ENCODE results near the gene VWA8.
"Not testable (repeated sequence)": the region's sequence is repeated elsewhere in the genome, so short reads cannot be mapped to it uniquely, and the experiment has no call there.

VWA8 gene

DNA sequence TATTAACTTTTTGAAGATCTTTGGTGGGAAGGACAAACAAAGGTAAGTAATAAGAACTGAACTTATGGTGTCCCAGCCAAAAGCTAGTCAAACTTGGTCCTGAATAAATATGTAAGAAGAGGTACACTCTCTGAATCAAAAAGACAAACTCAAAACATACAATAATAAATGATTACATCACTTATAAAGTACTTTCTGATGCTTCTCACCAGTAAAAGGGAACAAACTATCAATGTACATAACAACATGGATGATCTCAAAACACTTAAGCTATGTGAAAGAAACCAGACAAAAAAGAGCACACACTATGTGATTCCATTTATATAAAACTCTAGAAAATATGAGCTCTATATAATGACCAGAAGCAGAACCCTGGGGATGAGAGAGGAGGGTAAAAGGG lies 138.3 kb downstream of the VWA8 start:
- DNase-seq (ENCODE audit: low spot score in 2 of 2) (no peak), ATAC-seq (no peak)
- H3K4me3 Mint-ChIP-seq, result no peak overlapping the region
- no peaks in the 10 kb centered on the region for H3K9me3 Mint-ChIP-seq
- no peaks in the 10 kb centered on the region for H3K4me1 Mint-ChIP-seq
- no peak overlapping the region for H3K27ac Mint-ChIP-seq
- peaks cover 12% of the 10 kb centered on the region for H3K36me3 Mint-ChIP-seq

DNA sequence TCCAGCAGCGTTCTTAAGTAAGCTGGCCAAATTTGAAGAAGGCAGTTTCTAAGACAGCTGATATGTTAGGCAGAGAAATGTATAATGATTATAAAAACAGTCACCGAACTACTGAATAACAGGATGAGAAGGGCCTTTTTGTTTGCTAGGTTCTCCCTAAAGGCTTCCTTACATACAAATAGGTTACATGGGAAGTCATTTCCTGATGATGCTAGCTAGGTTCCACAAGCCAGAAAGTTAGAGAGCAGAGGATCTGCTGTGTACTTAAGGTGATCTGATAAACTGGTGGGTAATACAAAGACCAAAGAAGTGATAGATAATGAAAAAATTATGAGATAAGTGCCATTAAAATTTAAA lies 139.7 kb downstream of the VWA8 start:
- Mint-ChIP-seq H3K4me1 (no peaks in the 10 kb centered on the region), H3K27ac (no peak overlapping the region), H3K4me3 (no peak overlapping the region), H3K9me3 (no peaks in the 10 kb centered on the region), H3K36me3 (peaks cover 14% of the 10 kb centered on the region)
- DNase-seq (ENCODE audit: low spot score in 2 of 2), result no peak
- ATAC-seq, result no peak

DNA sequence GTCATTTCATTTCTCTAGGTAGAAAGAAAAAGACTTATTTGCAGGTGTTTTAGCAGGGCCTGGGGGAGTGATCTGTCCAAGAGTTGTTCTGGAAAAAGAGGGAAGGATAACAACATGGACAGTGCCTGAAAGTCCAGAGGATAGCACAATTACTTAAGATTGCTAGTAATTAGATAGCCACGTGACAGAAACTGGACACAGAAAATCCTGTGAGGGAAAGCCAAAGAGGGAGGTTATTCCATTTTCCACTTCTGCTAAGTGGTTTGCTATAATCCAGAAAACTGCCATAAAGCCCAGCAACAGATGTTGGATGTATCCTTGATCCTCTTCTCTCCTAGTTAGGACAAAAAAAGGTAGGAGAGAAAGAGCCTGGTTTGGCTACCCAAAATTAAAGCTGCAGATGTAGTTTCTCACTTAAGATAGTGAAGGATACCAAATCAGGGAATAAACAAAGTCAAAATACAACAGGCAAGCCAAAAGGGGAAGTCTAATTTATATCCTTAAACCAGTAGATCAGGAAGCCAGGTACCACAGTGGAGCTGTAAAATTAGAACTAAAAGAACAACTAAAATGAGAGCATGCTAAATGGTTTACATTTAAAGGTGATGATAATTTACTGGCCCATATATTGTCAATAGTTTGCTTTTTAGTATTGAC lies 140.2 kb downstream of the VWA8 start:
- ATAC-seq (no peak), DNase-seq (ENCODE audit: low spot score in 2 of 2) (no peak)
- H3K9me3 Mint-ChIP-seq, result no peaks in the 10 kb centered on the region
- no peak overlapping the region for H3K4me3 Mint-ChIP-seq
- peaks cover 14% of the 10 kb centered on the region for H3K36me3 Mint-ChIP-seq
- H3K4me1 Mint-ChIP-seq, result no peaks in the 10 kb centered on the region
- peak overlapping the region; percentile 5 for H3K27ac Mint-ChIP-seq

DNA sequence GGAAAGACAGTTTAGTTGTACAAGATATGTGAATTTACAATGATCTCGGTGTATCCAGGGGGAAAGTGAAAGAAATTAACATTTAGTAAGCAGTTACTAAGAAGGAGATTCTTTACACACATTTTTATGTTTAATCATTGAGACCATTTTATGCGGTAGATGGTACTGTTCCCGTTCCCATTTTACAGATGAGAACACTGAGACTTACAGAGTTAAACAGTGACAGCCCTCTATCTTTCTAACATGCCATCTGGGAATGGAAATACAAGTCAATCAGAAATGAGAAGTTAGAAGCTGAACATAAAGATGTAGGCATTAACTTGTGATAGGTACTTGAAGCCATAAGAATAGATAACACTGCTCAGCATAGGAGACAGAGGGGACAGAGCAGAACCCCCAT lies 144.9 kb downstream of the VWA8 start:
- peaks cover 5% of the 10 kb centered on the region for H3K36me3 Mint-ChIP-seq
- H3K4me3 Mint-ChIP-seq, result no peak overlapping the region
- peaks cover 17% of the 10 kb centered on the region for H3K4me1 Mint-ChIP-seq
- H3K9me3 Mint-ChIP-seq, result no peaks in the 10 kb centered on the region
- H3K27ac Mint-ChIP-seq, result no peak overlapping the region
- ATAC-seq (no peak), DNase-seq (ENCODE audit: low spot score in 2 of 2) (no peak)

DNA sequence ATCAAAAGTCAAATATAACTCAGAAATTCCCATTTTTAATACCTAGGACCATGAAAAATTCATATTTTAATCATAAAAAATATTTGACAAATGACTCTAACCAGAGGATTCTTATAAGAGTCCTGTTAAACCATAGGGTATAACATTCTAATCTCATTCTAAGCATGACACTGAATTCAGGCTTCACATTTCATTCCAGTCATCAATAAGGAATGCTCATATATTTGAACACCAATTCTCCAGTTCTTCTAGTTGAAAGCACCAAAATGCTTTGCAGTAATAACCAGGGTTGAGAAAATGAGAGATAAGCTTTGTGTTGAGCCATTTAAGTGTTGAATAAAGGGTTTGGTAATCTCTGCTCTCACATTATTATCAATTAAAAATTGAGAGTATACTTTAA lies 147.5 kb downstream of the VWA8 start:
- Mint-ChIP-seq H3K4me1 (peaks cover 32% of the 10 kb centered on the region), H3K27ac (no peak overlapping the region), H3K9me3 (no peaks in the 10 kb centered on the region), H3K36me3 (peaks cover 13% of the 10 kb centered on the region), H3K4me3 (no peak overlapping the region)
- ATAC-seq (no peak), DNase-seq (ENCODE audit: low spot score in 2 of 2) (no peak)

DNA sequence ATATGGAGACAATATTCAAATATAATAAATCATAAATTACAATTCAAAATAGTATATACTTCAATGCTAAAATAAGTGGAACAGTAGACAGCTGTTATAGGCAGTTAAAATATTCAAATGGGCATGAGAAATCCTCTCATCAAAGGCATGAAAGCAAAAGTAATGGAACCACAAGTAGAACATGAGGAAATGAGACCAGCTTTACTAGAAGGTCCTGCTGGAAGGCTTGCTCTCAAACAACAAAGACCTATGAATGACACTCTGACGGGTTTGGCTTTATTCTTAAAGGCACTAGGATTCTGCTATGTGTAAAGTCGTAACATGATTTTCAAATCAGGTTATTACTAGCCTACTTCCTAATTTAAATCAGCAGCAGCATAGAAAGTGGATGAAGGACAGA lies 148.1 kb downstream of the VWA8 start:
- H3K36me3 Mint-ChIP-seq, result peaks cover 18% of the 10 kb centered on the region
- ATAC-seq, result peak; percentile 26
- DNase-seq (ENCODE audit: low spot score in 2 of 2), result no peak
- H3K27ac Mint-ChIP-seq, result no peak overlapping the region
- no peak overlapping the region for H3K4me3 Mint-ChIP-seq
- H3K9me3 Mint-ChIP-seq, result no peaks in the 10 kb centered on the region
- H3K4me1 Mint-ChIP-seq, result peaks cover 38% of the 10 kb centered on the region

DNA sequence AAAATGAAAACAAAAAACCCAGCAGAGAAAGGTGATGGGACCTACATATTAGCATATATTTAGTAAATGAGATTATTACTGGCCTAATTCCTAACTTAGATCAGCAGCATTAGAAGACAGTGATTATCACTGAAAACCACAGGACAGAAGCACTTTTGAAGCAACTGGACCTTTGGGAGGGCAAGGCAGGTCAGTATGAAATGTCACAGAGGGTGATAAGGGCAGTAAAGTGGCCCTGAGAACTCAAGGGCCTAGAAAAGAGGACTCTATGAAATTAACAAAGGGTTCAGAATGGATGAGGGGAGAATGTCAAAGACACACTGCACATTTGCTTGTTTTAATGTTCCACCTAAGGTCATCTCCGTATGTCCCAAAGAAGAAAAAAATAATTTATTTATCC lies 148.7 kb downstream of the VWA8 start:
- H3K27ac Mint-ChIP-seq, result no peak overlapping the region
- no peak overlapping the region for H3K4me3 Mint-ChIP-seq
- peaks cover 38% of the 10 kb centered on the region for H3K4me1 Mint-ChIP-seq
- ATAC-seq (no peak), DNase-seq (ENCODE audit: low spot score in 2 of 2) (no peak)
- peaks cover 13% of the 10 kb centered on the region for H3K36me3 Mint-ChIP-seq
- H3K9me3 Mint-ChIP-seq, result no peaks in the 10 kb centered on the region

DNA sequence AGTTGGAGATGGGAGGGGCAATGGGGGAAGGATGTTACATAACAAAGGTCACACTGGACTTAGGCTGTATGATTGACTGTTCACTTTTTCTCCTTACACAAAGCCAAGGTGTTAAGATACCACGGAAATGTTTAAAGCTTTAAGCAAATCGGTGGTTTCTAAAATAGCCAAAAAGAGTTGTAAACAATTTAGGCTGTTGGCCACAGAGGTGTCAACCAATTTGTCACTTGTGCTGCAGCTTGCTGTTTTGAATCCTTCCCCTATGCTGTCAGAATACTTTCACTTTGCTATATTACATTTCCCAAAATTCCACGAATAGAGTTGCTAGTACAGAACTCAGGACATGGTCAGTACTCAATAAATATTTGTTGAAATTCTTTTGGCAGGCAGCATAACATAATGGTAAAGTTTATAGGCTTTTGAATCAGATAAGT lies 149.3 kb downstream of the VWA8 start:
- Mint-ChIP-seq H3K27ac (no peak overlapping the region), H3K4me3 (no peak overlapping the region), H3K9me3 (no peaks in the 10 kb centered on the region), H3K36me3 (peaks cover 13% of the 10 kb centered on the region), H3K4me1 (peaks cover 38% of the 10 kb centered on the region)
- no peak for DNase-seq (ENCODE audit: low spot score in 2 of 2)
- peak; percentile 46 for ATAC-seq

DNA sequence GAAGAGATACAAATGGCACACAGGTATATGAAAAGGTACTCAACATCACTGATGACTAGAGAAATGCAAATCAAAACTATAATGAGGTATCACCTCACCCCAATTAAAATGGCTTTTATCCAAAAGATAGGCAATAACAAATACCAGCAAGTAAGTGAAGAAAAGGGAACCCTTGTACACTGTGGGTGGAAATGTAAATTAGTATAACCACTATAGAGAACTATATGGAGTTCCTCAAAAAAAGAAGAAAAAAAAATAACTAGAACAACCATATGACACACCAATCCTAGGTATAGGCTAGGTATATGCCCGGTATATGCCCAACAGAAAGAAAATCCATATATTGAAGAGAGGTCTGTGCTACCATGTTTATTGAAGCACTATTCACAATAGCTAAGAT lies 150.9 kb downstream of the VWA8 start:
- Mint-ChIP-seq H3K36me3 (peaks cover 29% of the 10 kb centered on the region), H3K27ac (peak overlapping the region; percentile 21), H3K9me3 (no peaks in the 10 kb centered on the region), H3K4me1 (peaks cover 38% of the 10 kb centered on the region), H3K4me3 (no peak overlapping the region)
- DNase-seq (ENCODE audit: low spot score in 2 of 2) (no peak), ATAC-seq (no peak)

DNA sequence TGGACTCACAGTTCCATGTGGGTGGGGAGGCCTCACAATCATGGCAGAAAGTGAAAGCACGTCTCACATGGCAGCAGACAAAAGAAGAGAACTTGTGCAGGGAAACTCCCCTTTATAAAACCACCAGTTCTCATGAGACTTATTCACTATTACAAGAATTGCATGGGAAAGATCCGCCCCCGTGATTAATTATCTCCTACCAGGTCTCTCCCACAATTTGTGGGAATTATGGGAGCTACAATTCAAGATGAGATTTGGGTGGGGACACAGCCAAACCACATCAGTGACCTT lies 157.5 kb downstream of the VWA8 start:
- peaks cover 46% of the 10 kb centered on the region for H3K36me3 Mint-ChIP-seq
- DNase-seq (ENCODE audit: low spot score in 2 of 2); H3K9me3 Mint-ChIP-seq: not testable (repeated sequence)

DNA sequence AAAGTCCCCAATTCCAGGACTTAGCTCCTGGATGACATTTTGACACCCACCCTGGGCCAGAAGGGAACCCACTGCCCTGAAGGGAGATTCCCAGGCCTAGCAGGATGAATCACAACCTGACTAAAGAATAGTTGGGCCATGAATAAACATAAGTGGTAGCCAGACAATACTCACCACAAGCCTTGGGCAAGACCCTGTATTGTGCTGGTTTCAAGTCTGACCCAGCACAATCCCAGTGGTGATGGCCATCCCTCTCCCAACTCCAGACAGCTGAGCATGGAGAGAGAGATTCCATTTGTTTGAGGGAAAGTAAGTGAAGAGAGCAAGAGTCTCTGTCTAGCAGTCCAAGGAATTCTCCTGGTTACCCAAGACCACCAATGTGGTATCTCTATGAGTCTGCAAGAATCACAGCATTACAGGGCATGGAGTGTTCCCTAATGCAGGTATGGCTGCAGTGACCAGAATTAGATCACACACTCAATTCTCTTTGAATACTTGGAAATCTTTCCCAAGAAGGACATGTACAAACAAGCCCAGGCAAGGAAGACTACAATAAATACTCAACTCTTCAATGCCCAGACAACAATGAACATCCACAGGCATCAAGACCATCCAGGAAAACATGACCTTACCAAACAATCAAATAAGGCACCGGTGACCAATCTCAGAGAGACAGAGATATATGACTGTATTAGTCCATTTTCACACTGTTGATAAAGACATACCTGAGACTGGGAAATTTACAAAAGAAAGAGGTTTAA lies 158.0 kb downstream of the VWA8 start:
- no peak for DNase-seq (ENCODE audit: low spot score in 2 of 2)
- Mint-ChIP-seq H3K4me3 (no peak overlapping the region), H3K36me3 (peaks cover 41% of the 10 kb centered on the region), H3K9me3 (peaks cover 5% of the 10 kb centered on the region), H3K27ac (no peak overlapping the region), H3K4me1 (peaks cover 6% of the 10 kb centered on the region)
- no peak for ATAC-seq

More for the DNA sequence above, 157.5 kb downstream of the VWA8 start:
- peaks cover 11% of the 10 kb centered on the region for H3K4me1 Mint-ChIP-seq
- H3K27ac Mint-ChIP-seq, ATAC-seq, H3K4me3 Mint-ChIP-seq: not testable (repeated sequence)

DNA sequence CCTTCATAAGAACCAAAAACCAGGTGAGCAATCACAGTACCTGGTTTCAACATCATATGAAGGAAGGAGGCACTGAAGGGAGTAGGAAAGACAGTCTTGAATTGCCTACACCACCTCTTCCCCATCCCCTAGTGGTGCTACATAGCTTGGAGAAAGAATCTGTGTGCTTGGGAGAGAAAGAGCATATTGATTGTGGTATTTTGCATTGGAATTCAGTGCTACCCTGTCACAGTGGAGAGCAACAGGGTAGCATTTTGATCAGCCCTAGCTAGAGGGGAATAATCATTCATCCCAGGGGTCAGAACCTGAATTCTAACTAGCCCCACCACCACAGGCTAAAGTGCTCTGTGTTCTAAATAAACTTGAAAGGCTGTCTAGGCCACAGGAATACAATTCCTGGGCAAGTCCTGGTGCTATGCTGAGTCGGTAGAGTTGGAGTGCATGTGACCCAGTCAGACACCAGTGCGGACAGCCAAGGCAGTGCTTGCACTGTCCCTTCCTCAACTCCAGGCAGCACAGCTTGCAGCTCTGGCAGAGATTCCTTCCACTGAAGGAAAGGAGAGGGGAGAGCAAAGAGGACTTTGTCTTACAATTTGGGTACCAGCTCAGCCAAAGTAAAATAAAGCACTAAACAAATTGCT lies 158.7 kb downstream of the VWA8 start:
- Mint-ChIP-seq H3K27ac (no peak overlapping the region), H3K4me3 (no peak overlapping the region), H3K4me1 (peaks cover 6% of the 10 kb centered on the region), H3K9me3 (peaks cover 5% of the 10 kb centered on the region), H3K36me3 (peaks cover 40% of the 10 kb centered on the region)
- DNase-seq (ENCODE audit: low spot score in 2 of 2), result no peak
- no peak for ATAC-seq

DNA sequence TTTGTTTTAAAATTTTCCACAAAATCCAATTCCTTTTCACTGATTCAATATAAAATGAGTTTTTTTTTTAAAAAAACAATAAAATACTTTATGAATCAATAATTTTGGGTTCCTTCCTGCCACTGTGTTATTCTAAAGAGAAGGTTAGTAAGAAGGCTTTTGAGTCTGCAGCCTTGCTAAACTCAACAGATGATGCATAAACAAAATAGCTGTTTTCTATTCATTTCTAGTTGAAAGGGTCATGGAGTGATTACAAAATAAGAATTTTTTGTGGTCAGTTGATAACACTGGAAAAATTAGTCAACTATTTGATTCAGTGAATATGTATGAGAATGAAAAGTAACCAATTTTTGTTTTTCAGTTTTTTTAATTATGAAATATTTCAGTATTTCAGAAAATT lies 169.9 kb downstream of the VWA8 start:
- Mint-ChIP-seq H3K9me3 (no peaks in the 10 kb centered on the region), H3K4me1 (peaks cover 6% of the 10 kb centered on the region), H3K4me3 (no peak overlapping the region), H3K36me3 (peaks cover 6% of the 10 kb centered on the region), H3K27ac (no peak overlapping the region)
- no peak for DNase-seq (ENCODE audit: low spot score in 2 of 2)
- no peak for ATAC-seq

DNA sequence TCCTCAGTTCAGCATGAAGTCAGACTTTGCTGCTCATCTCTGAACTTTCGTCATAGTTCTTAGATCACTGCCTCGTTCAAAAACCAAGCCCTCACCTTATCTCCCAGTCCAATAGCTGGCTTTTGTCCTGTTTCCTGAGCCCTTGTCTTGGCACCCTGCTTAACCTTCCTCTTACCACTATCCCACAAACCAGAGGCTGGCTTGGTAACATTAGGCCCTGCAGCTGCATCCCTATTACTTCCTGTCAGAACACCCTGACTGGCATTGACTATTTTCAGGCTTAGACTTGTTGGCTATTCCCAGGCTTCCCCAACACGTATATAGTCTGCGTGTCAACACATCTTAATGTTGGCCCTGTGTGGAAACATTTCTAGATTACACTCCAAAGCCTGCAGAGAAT lies 172.4 kb downstream of the VWA8 start:
- Mint-ChIP-seq H3K4me1 (peaks cover 6% of the 10 kb centered on the region), H3K4me3 (no peak overlapping the region), H3K36me3 (peaks cover 4% of the 10 kb centered on the region), H3K9me3 (no peaks in the 10 kb centered on the region), H3K27ac (no peak overlapping the region)
- no peak for ATAC-seq
- no peak for DNase-seq (ENCODE audit: low spot score in 2 of 2)

DNA sequence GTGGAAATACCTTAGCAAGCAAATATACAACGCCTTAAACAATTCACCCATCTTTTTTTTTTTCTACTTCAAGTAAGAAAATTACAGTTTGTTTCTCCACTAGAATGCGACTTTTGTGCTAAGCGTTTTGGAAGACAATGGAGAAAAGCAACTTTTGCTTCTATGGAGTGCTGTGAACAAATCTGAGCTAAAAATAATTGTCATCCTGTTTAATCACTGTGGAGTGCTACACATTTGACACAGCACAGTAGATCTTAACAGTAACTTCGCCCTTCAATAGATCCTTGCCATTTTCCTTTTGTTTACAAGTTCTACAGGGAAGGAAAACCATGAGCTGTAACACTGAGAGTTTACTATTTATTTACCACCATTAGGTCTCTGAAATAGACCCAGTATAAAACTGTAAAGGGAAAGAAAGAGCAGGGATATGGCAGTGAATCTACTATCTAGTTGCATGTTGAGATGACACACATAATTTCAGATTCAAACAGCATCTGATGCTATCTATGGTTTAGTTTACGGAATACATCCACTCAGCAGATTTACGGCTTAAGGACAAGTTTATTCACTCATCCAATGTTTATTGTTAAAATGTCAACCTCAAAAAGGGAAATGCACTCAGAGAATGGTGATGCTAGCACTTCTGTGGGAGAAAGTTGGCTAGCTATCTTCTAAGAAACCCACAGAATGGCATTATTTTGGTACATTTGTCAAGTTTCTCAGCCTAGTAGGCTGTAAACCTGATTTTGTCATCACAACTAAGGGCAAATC lies 175.3 kb downstream of the VWA8 start:
- no peaks in the 10 kb centered on the region for H3K9me3 Mint-ChIP-seq
- DNase-seq (ENCODE audit: low spot score in 2 of 2) (no peak), ATAC-seq (no peak)
- no peak overlapping the region for H3K4me3 Mint-ChIP-seq
- no peaks in the 10 kb centered on the region for H3K36me3 Mint-ChIP-seq
- H3K4me1 Mint-ChIP-seq, result peaks cover 6% of the 10 kb centered on the region
- no peak overlapping the region for H3K27ac Mint-ChIP-seq
